GM21423 (cell line): Measurements from ENCODE around the gene KDM4B.
"Not testable (repeated sequence)": the region's sequence is repeated elsewhere in the genome, so short reads cannot be mapped to it uniquely, and the experiment has no call there.

Experiments
- ATAC-seq: cut with Tn5 transposase; IDR thresholded peaks from one replicate; pipeline ENCODE4 v1.9.1; 2021; ENCODE audit warnings: mild to moderate bottlenecking, moderate library complexity; ENCODE audit not compliant: unreplicated experiment

Gene KDM4B

GRCh38 chr19:4968462-4969291, at the start of gene KDM4B:
Gene KDM4B, plus strand, starts transcription at chr19:4969113. Its CDS starts 63,778 bp downstream, at chr19:5032891.
- peak; percentile 90 for ATAC-seq

GRCh38 chr19:4922530-4923275, 46.2 kb upstream of the KDM4B start:
- no peak for ATAC-seq

DNA sequence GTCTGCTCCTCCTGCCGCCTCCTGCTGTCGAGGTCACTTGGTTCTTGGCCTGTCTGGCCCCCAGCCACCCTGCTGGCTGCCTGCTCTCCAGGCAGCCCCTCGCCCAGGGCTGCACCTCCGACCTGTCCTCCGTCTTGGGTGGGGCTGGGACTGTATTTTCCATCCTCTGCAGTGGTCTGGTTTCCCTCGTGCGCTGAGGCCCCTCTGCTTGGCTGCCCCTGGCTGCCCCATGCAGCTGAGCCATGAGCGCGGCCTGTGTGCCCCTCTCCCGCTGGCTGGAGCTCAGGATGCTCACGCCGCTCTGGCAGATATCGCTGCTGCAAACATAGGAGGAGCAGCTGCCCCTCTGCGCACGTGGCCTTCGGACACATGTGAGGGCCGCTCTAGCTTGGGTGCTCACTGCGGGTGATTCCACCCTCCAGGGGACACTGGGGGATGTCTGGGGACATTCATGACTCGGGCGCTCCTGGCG, 45.6 kb upstream of the KDM4B start:
- no peak for ATAC-seq

DNA sequence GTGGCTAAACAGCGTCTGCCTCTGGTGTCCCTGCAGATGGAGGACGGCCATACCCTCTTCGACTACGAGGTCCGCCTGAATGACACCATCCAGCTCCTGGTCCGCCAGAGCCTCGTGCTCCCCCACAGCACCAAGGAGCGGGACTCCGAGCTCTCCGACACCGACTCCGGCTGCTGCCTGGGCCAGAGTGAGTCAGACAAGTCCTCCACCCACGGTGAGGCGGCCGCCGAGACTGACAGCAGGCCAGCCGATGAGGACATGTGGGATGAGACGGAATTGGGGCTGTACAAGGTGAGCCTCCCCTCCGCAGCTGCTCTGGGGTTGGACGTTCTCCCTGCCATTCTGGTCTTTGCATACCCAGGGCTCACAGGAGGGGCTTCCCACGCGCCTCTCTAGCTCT, 39.7 kb upstream of the KDM4B start:
- ATAC-seq, result no peak

- no peak for ATAC-seq
Observed at GRCh38 chr19:4930664-4931063, 38.2 kb upstream of the KDM4B start.

DNA sequence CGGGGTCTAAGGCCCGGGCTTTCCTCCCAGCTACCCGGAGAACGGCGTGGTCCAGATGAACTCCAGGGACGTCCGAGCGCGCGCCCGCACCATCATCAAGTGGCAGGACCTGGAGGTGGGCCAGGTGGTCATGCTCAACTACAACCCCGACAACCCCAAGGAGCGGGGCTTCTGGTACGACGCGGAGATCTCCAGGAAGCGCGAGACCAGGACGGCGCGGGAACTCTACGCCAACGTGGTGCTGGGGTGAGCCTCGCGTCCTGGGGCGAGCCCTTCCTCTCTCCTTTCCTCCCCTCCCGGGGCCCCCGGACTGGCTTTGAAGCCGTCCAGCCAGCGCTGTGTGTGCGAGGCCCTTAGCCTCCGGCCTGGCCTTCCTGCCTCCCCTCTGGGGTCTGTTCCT, 36.2 kb upstream of the KDM4B start:
- ATAC-seq, result no peak

GRCh38 chr19:4933528-4933927, 35.4 kb upstream of the KDM4B start:
- no peak for ATAC-seq

GRCh38 chr19:4935444-4935843, 33.5 kb upstream of the KDM4B start:
- ATAC-seq, result no peak

GRCh38 chr19:4937060-4937459, 31.9 kb upstream of the KDM4B start:
- ATAC-seq, result no peak

DNA sequence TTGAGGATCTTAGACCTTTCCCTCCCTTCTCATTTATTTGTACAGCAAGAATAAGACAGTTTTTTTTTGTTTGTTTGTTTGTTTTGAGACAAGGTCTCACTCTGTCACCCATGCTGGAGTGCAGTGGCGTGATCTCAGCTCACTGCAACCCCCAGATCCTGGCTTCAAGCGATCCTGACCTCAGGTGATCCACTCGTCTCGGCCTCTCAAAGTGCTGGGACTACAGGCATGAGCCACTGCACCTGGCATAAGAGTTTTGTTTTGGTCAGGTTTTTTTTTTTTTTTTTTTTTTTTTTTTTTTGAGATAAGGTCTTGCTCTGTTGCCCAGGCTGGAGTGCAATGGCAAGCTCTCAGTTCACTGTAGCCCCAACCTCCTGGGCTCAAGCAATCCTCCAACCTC, 30.5 kb upstream of the KDM4B start:
- not testable (repeated sequence) for ATAC-seq

GRCh38 chr19:4939466-4939865, 29.4 kb upstream of the KDM4B start:
- no peak for ATAC-seq

DNA sequence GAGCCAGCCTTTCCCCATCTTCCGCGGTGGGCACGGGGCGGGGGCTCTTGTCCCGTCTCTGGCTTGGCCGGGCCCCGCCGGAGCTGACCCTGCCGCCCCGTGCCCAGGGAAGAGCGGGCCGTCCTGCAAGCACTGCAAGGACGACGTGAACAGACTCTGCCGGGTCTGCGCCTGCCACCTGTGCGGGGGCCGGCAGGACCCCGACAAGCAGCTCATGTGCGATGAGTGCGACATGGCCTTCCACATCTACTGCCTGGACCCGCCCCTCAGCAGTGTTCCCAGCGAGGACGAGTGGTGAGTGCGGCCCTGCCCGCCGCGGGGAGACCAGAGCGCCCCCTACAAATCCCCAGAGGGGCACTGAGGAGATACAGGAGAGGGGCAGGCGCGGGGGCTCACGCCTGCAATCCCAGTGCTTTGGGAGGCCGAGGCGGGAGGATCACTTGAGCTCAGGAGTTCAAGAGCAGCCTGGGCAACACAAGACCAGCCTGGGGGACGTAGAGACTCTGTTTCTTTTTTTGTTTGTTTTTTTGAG, 27.2 kb upstream of the KDM4B start:
- not testable (repeated sequence) for ATAC-seq

DNA sequence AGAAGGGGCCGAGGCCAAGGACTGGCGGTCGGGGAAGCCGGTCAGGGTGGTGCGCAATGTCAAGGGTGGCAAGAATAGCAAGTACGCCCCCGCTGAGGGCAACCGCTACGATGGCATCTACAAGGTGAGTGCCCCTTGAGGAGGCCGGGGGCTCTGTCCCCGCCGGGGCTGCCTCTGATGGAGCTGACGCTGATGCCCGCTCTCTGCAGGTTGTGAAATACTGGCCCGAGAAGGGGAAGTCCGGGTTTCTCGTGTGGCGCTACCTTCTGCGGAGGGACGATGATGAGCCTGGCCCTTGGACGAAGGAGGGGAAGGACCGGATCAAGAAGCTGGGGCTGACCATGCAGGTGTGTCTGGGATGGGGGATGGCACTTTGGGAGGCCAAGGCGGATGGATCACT, 18.3 kb upstream of the KDM4B start:
- not testable (repeated sequence) for ATAC-seq

- ATAC-seq, result no peak
Observed at GRCh38 chr19:4951656-4952055, 17.3 kb upstream of the KDM4B start.

DNA sequence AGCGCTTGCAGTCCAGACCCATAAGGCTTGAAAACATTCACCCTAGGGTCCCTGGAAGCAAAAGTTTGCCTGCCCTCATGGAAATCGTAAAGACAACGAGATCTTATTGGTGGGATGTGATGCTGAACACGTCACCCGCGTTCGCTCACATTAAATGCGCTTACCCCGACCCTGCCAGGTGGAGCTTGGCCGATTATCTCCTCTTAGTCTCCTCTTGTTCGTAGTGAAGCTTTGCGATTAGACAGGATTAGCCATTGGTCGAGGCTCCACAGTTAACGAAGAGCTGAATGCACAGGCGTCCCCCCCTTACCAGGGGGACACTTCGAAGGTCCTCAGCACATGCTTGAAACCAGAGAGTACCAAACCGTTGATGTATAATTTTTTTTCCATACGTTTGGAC, 16.0 kb upstream of the KDM4B start:
- no peak for ATAC-seq

- not testable (repeated sequence) for ATAC-seq
Observed at GRCh38 chr19:4954320-4955149, 14.4 kb upstream of the KDM4B start.

- ATAC-seq, result no peak
Observed at GRCh38 chr19:4955274-4955673, 13.6 kb upstream of the KDM4B start.

GRCh38 chr19:4957981-4958380, 10.9 kb upstream of the KDM4B start:
- ATAC-seq, result no peak

GRCh38 chr19:4962085-4962619, 6.8 kb upstream of the KDM4B start:
- no peak for ATAC-seq

- ATAC-seq, result no peak
Observed at GRCh38 chr19:4965061-4965460, 3.9 kb upstream of the KDM4B start.

GRCh38 chr19:4966591-4966990, 2.3 kb upstream of the KDM4B start:
- ATAC-seq, result no peak
